ENCODE measurements around the gene TNNI3.

Gene TNNI3

GRCh38 chr19:55105237-55105636 is 52.3 kb downstream of the TNNI3 start:
- H3K9me3 ChIP-seq (ENCODE audit: control insufficient read depth, insufficient read depth, low read length): no peaks in the 10 kb centered on the region
- no peak overlapping the region for H3K4me3 ChIP-seq (ENCODE audit: low read length)
- H3K27ac ChIP-seq (ENCODE audit: low read depth, low read length): no peak overlapping the region
- no peaks in the 10 kb centered on the region for H4K20me1 ChIP-seq (ENCODE audit: control insufficient read depth, insufficient read depth, low read depth, low read length)
- peaks cover 47% of the 10 kb centered on the region for H3K79me2 ChIP-seq (ENCODE audit: control insufficient read depth, low read length)
- no peaks in the 10 kb centered on the region for H3K27me3 ChIP-seq (ENCODE audit: control insufficient read depth, low read length)
- no peaks in the 10 kb centered on the region for H3K9me2 ChIP-seq (replicated peaks; ENCODE audit: control insufficient read depth, low read length)
- peaks cover 67% of the 10 kb centered on the region for H3K36me3 ChIP-seq (ENCODE audit: control insufficient read depth, low read length)
- H3K4me1 ChIP-seq (ENCODE audit: control insufficient read depth, low read length): no peaks in the 10 kb centered on the region
- no peak overlapping the region for H3K4me2 ChIP-seq (ENCODE audit: low read length)
- H3F3A ChIP-seq (ENCODE audit: control insufficient read depth, insufficient read depth): no peaks in the 10 kb centered on the region
- TF ChIP-seq CTCF (IDR thresholded peaks at IDR 0.05; ENCODE audit: low read depth, low read length, poor library complexity, severe bottlenecking) (no peak), EZH2phosphoT487 (IDR thresholded peaks at IDR 0.05; ENCODE audit: borderline replicate concordance, low read length) (no peak)

- Histone ChIP-seq H3K4me2 (ENCODE audit: low read length) (no peak overlapping the region), H3K27me3 (ENCODE audit: control insufficient read depth, low read length) (no peaks in the 10 kb centered on the region), H3F3A (ENCODE audit: control insufficient read depth, insufficient read depth) (no peaks in the 10 kb centered on the region), H3K79me2 (ENCODE audit: control insufficient read depth, low read length) (peaks cover 30% of the 10 kb centered on the region), H3K4me1 (ENCODE audit: control insufficient read depth, low read length) (0 out of 2 replicates have a peak, but pooled peaks cover under 1% of the 10 kb centered on the region), H3K36me3 (ENCODE audit: control insufficient read depth, low read length) (peaks cover 64% of the 10 kb centered on the region), H3K9me3 (ENCODE audit: control insufficient read depth, insufficient read depth, low read length) (no peaks in the 10 kb centered on the region), H3K4me3 (ENCODE audit: low read length) (no peak overlapping the region), H4K20me1 (ENCODE audit: control insufficient read depth, insufficient read depth, low read depth, low read length) (0 out of 2 replicates have a peak, but pooled peaks cover 2% of the 10 kb centered on the region), H3K27ac (ENCODE audit: low read depth, low read length) (no peak overlapping the region), H3K9me2 (replicated peaks; ENCODE audit: control insufficient read depth, low read length) (no peaks in the 10 kb centered on the region)
- TF ChIP-seq EZH2phosphoT487 (IDR thresholded peaks at IDR 0.05; ENCODE audit: borderline replicate concordance, low read length): no peak
- TF ChIP-seq CTCF (IDR thresholded peaks at IDR 0.05; ENCODE audit: low read depth, low read length, poor library complexity, severe bottlenecking): no peak
These were observed 54.3 kb downstream of the TNNI3 start for GRCh38 chr19:55103190-55103589.

Data from DOHH2 (cell line).